Activated naive CD4-positive, alpha-beta T cell (primary cell): ENCODE data around the gene TAPT1.
"Not testable (repeated sequence)": the region's sequence is repeated elsewhere in the genome, so short reads cannot be mapped to it uniquely, and the experiment has no call there.

Source experiments
- DNase-seq, 4 experiments: peaks; one replicate each; lab custom pipeline; 2025; lab: John Stamatoyannopoulos, UW

TAPT1 gene

GRCh38 chr4:16212138-16212782 lies 14.0 kb downstream of the TAPT1 start:
- DNase-seq, result no peak

- no peak for DNase-seq
Observed at GRCh38 chr4:16207409-16207808, 18.9 kb downstream of the TAPT1 start.

GRCh38 chr4:16206848-16207247 lies 19.4 kb downstream of the TAPT1 start:
- DNase-seq, result no peak

- no peak for DNase-seq
Observed at GRCh38 chr4:16206301-16206700, 20.0 kb downstream of the TAPT1 start.

GRCh38 chr4:16205298-16206164 lies 20.7 kb downstream of the TAPT1 start:
- no peak for DNase-seq

GRCh38 chr4:16204505-16204904 lies 21.8 kb downstream of the TAPT1 start:
- no peak for DNase-seq

- DNase-seq, result no peak
Observed at GRCh38 chr4:16203083-16203482, 23.2 kb downstream of the TAPT1 start.

- no peak for DNase-seq
Observed at GRCh38 chr4:16202598-16202997, 23.7 kb downstream of the TAPT1 start.

GRCh38 chr4:16199093-16199492 lies 27.2 kb downstream of the TAPT1 start:
- DNase-seq, result no peak

GRCh38 chr4:16197876-16198665 lies 28.2 kb downstream of the TAPT1 start:
- DNase-seq, result no peak

GRCh38 chr4:16196482-16197393 lies 29.5 kb downstream of the TAPT1 start:
- no peak for DNase-seq

GRCh38 chr4:16195209-16195608 lies 31.1 kb downstream of the TAPT1 start:
- no peak for DNase-seq

GRCh38 chr4:16194798-16195197 lies 31.5 kb downstream of the TAPT1 start:
- not testable (repeated sequence) for DNase-seq

- DNase-seq, result no peak
Observed at GRCh38 chr4:16194214-16194613, 32.1 kb downstream of the TAPT1 start.

- DNase-seq, result no peak
Observed at GRCh38 chr4:16192631-16193518, 33.4 kb downstream of the TAPT1 start.

GRCh38 chr4:16192057-16192456 lies 34.2 kb downstream of the TAPT1 start:
- DNase-seq, result no peak

GRCh38 chr4:16187455-16187854 lies 38.8 kb downstream of the TAPT1 start:
- no peak for DNase-seq

GRCh38 chr4:16186986-16187385 lies 39.3 kb downstream of the TAPT1 start:
- DNase-seq, result no peak

- DNase-seq, result no peak
Observed at GRCh38 chr4:16183604-16184003, 42.7 kb downstream of the TAPT1 start.

GRCh38 chr4:16176621-16177020 lies 49.6 kb downstream of the TAPT1 start:
- DNase-seq, result no peak

- DNase-seq, result no peak
Observed at GRCh38 chr4:16171831-16172230, 54.4 kb downstream of the TAPT1 start.
